C4-2B (cell line): ENCODE data around the gene TPCN1.

ENCODE experiments used
- ZFX ChIP-seq: fragments of 450-650 bp; IDR thresholded peaks from 2 replicates; pipeline ENCODE4 v1.6.1; 2017
- TF ChIP-seq, protein P1 (sequence below): fragments of 450-650 bp; conservative IDR thresholded peaks from 2 replicates; pipeline ENCODE4 v1.5.1; 2017; ENCODE audit warnings: mild to moderate bottlenecking

GRCh38 chr12:113171543-113171942, 49.7 kb upstream of the TPCN1 start:
- TF ChIP-seq, protein P1, sequence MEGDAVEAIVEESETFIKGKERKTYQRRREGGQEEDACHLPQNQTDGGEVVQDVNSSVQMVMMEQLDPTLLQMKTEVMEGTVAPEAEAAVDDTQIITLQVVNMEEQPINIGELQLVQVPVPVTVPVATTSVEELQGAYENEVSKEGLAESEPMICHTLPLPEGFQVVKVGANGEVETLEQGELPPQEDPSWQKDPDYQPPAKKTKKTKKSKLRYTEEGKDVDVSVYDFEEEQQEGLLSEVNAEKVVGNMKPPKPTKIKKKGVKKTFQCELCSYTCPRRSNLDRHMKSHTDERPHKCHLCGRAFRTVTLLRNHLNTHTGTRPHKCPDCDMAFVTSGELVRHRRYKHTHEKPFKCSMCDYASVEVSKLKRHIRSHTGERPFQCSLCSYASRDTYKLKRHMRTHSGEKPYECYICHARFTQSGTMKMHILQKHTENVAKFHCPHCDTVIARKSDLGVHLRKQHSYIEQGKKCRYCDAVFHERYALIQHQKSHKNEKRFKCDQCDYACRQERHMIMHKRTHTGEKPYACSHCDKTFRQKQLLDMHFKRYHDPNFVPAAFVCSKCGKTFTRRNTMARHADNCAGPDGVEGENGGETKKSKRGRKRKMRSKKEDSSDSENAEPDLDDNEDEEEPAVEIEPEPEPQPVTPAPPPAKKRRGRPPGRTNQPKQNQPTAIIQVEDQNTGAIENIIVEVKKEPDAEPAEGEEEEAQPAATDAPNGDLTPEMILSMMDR: no peak
- no peak for TF ChIP-seq ZFX
